IMR-90 (cell line): ENCODE measurements around the gene TNFRSF25. TPM values are rescaled to one million over a fixed set of nuclear protein-coding genes. Genes with fewer than 3 reads are reported as not detected.

Source experiments
- ATAC-seq: fragments of 200-7000 bp; cut with Tn5 transposase; 2 replicates; pipeline ENCODE4 v1.9.1; 2020; ENCODE audit warnings: low read depth, mild to moderate bottlenecking, moderate library complexity
- BruUV-seq: library from RNA; stranded (reverse); fragments of 400-500 nt; replicated peaks from 2 replicates; lab custom pipeline; 2021; lab: Mats Ljungman, UMichigan
- CTCF ChIA-PET: fragments of 300-600 bp; formaldehyde crosslinking; extraction: SDS; loops from one replicate; lab custom pipeline; 2021; ENCODE audit warnings: antibody characterized with exemption; lab: Yijun Ruan, JAX
- POLR2A ChIA-PET: fragments of 300-600 bp; sonication (Branson Sonifier 250); formaldehyde crosslinking; loops from one replicate; lab custom pipeline; 2022; ENCODE audit warnings: antibody characterized with exemption; ENCODE audit not compliant: unreplicated experiment; lab: Charles Lee
- DNase-seq: peaks from one replicate; pipeline ENCODE4 v3.0.0; 2013
- H2AFZ ChIP-seq: replicated peaks from 2 replicates; pipeline ENCODE3; 2013; ENCODE audit warnings: low read length, mild to moderate bottlenecking; ENCODE audit not compliant: poor library complexity
- H2AK5ac ChIP-seq: 2 replicates; pipeline ENCODE4 v1.6.1; 2013; ENCODE audit warnings: low read depth, low read length, inconsistent platforms
- H2AK9ac ChIP-seq: replicated peaks from 2 replicates; pipeline ENCODE3; 2013; ENCODE audit warnings: mild to moderate bottlenecking, low read depth, low read length, moderate library complexity; ENCODE audit not compliant: poor library complexity
- H2BK120ac ChIP-seq: 2 replicates; pipeline ENCODE4 v1.6.1; 2013; ENCODE audit warnings: low read depth, low read length, inconsistent platforms
- H2BK15ac ChIP-seq: 3 replicates; pipeline ENCODE4 v1.6.1; 2013; ENCODE audit warnings: low read depth, low read length, inconsistent platforms
- H2BK20ac ChIP-seq: 2 replicates; pipeline ENCODE4 v1.6.1; 2013; ENCODE audit warnings: low read depth, mild to moderate bottlenecking, inconsistent platforms, low read length, moderate library complexity
- H2BK5ac ChIP-seq: 2 replicates; pipeline ENCODE4 v1.6.1; 2013; ENCODE audit warnings: mild to moderate bottlenecking, low read depth, low read length, inconsistent platforms; ENCODE audit not compliant: poor library complexity, severe bottlenecking
- H3K14ac ChIP-seq: replicated peaks from 2 replicates; pipeline ENCODE4 v1.6.1; 2013; ENCODE audit warnings: low read depth, low read length, inconsistent platforms
- H3K18ac ChIP-seq: 2 replicates; pipeline ENCODE4 v1.6.1; 2013; ENCODE audit warnings: low read depth, low read length, control low read depth
- H3K23ac ChIP-seq: 2 replicates; pipeline ENCODE4 v1.6.1; 2013; ENCODE audit warnings: low read depth, low read length, inconsistent platforms
- H3K27ac ChIP-seq: 2 replicates; pipeline ENCODE4 v1.5.1; 2013; ENCODE audit warnings: mild to moderate bottlenecking, control low read depth, low read length; ENCODE audit not compliant: insufficient read depth
- H3K27me3 ChIP-seq: 2 replicates; pipeline ENCODE4 v1.6.1; 2013; ENCODE audit warnings: low read length; ENCODE audit not compliant: control insufficient read depth, insufficient read depth
- H3K36me3 ChIP-seq: 2 replicates; pipeline ENCODE4 v1.6.1; 2013; ENCODE audit warnings: low read length, mixed read lengths; ENCODE audit not compliant: control insufficient read depth, insufficient read depth
- H3K4ac ChIP-seq: 2 replicates; pipeline ENCODE4 v1.6.1; 2013; ENCODE audit warnings: low read depth, low read length, inconsistent platforms
- H3K4me1 ChIP-seq: 2 replicates; pipeline ENCODE4 v1.6.1; 2013; ENCODE audit warnings: low read length, mixed read lengths; ENCODE audit not compliant: control insufficient read depth, insufficient read depth
- H3K4me2 ChIP-seq: 2 replicates; pipeline ENCODE4 v1.6.1; 2013; ENCODE audit warnings: low read depth, mild to moderate bottlenecking, control low read depth, low read length, moderate library complexity
- H3K4me3 ChIP-seq: 2 replicates; pipeline ENCODE4 v1.5.1; 2013; ENCODE audit warnings: low read depth, mild to moderate bottlenecking, control low read depth, low read length, moderate library complexity; ENCODE audit not compliant: insufficient read depth
- H3K56ac ChIP-seq: 2 replicates; pipeline ENCODE4 v1.6.1; 2013; ENCODE audit warnings: low read length, inconsistent platforms; ENCODE audit not compliant: insufficient read depth; ENCODE audit errors: extremely low read depth
- H3K79me1 ChIP-seq, 2 experiments: 2 replicates each; pipeline ENCODE4 v1.6.1; 2013; ENCODE audit warnings: low read length in 2 of 2, inconsistent platforms in 1 of 2, low read depth in 1 of 2
- H3K9ac ChIP-seq: 2 replicates; pipeline ENCODE4 v1.6.1; 2013; ENCODE audit warnings: low read depth, low read length, control low read depth
- H3K9me1 ChIP-seq: 2 replicates; pipeline ENCODE4 v1.6.1; 2013; ENCODE audit warnings: low read length, inconsistent platforms; ENCODE audit not compliant: insufficient read depth
- H3K9me3 ChIP-seq: 2 replicates; pipeline ENCODE4 v1.6.1; 2013; ENCODE audit warnings: low read length; ENCODE audit not compliant: control insufficient read depth, insufficient read depth
- H4K20me1 ChIP-seq: 2 replicates; pipeline ENCODE4 v1.6.1; 2013; ENCODE audit warnings: low read length, inconsistent platforms; ENCODE audit not compliant: insufficient read depth
- H4K5ac ChIP-seq: 2 replicates; pipeline ENCODE4 v1.6.1; 2013; ENCODE audit warnings: mild to moderate bottlenecking, low read depth, low read length, control low read depth
- H4K8ac ChIP-seq, 2 experiments: 2 replicates each; pipeline ENCODE4 v1.6.1; 2013; ENCODE audit warnings: low read depth in 2 of 2, low read length in 2 of 2, control low read depth in 1 of 2, inconsistent platforms in 1 of 2
- H4K91ac ChIP-seq: 2 replicates; pipeline ENCODE4 v1.6.1; 2013; ENCODE audit warnings: low read depth, low read length, inconsistent platforms; ENCODE audit not compliant: insufficient read depth
- CEBPB ChIP-seq: IDR thresholded peaks from 2 replicates; pipeline ENCODE4 v1.6.1; 2012; ENCODE audit warnings: low read depth, low read length, improper control_type of control experiment
- CHD1 ChIP-seq: IDR thresholded peaks from 2 replicates; pipeline ENCODE4 v1.6.1; 2012; ENCODE audit warnings: low read depth, low read length, improper control_type of control experiment
- CTCF ChIP-seq: conservative IDR thresholded peaks from 2 replicates; pipeline ENCODE4 v1.5.1; 2012; ENCODE audit warnings: mild to moderate bottlenecking, low read depth, low read length, improper control_type of control experiment
- ELK1 ChIP-seq: fragments of 150-350 bp; IDR thresholded peaks from 2 replicates; pipeline ENCODE4 v1.6.1; 2016; ENCODE audit warnings: low read depth, mild to moderate bottlenecking, low read length, moderate library complexity, borderline replicate concordance
- MAFK ChIP-seq: IDR thresholded peaks from 2 replicates; pipeline ENCODE4 v1.6.1; 2012; ENCODE audit warnings: low read depth, low read length, improper control_type of control experiment
- MXI1 ChIP-seq: IDR thresholded peaks from 2 replicates; pipeline ENCODE4 v1.6.1; 2012; ENCODE audit warnings: low read depth, mild to moderate bottlenecking, low read length, moderate library complexity, borderline replicate concordance
- NFE2L2 ChIP-seq: fragments of 150-350 bp; IDR thresholded peaks from 2 replicates; pipeline ENCODE4 v1.6.1; 2016; ENCODE audit warnings: low read depth, mild to moderate bottlenecking, low read length
- POLR2A ChIP-seq: IDR thresholded peaks from 2 replicates; pipeline ENCODE4 v1.6.1; 2012; ENCODE audit warnings: mild to moderate bottlenecking, low read depth, low read length
- RAD21 ChIP-seq: IDR thresholded peaks from 2 replicates; pipeline ENCODE4 v1.6.1; 2012; ENCODE audit warnings: low read length, improper control_type of control experiment
- RCOR1 ChIP-seq: IDR thresholded peaks from 2 replicates; pipeline ENCODE4 v1.6.1; 2012; ENCODE audit warnings: mild to moderate bottlenecking, low read length, improper control_type of control experiment; ENCODE audit not compliant: insufficient replicate concordance
- RFX5 ChIP-seq: IDR thresholded peaks from 2 replicates; pipeline ENCODE4 v1.8.0; 2012; ENCODE audit warnings: low read depth, mild to moderate bottlenecking, low read length, moderate library complexity
- SMC3 ChIP-seq: fragments of 150-350 bp; IDR thresholded peaks from 2 replicates; pipeline ENCODE4 v1.6.1; 2016; ENCODE audit warnings: low read depth, mild to moderate bottlenecking, antibody characterized with exemption, low read length, moderate library complexity
- USF2 ChIP-seq: fragments of 150-350 bp; IDR thresholded peaks from 2 replicates; pipeline ENCODE4 v1.6.1; 2017; ENCODE audit warnings: mild to moderate bottlenecking, antibody characterized with exemption, low read length, low read depth
- WGBS, 2 experiments: methylation state at CpG; one replicate each; pipeline versions ENCODE4 v1.1.5 to v1.1.7; 2013; ENCODE audit warnings: missing lambda C conversion rate in 2 of 2; ENCODE audit not compliant: insufficient read length in 1 of 2; ENCODE audit errors: extremely low coverage in 2 of 2; 5-methylcytosine and 5-hydroxymethylcytosine counted together
- dilution Hi-C: fragments of 300-500 bp; cut with HindIII; formaldehyde crosslinking; loops from one replicate; pipeline ENCODE4 v1.14.3; 2018; ENCODE audit warnings: low sequenced_read_pairs; ENCODE audit not compliant: unreplicated experiment
- in situ Hi-C: fragments of 300-500 bp; cut with MboI; formaldehyde crosslinking; loops from 3 replicates; pipeline ENCODE4 v1.14.3; 2019; ENCODE audit warnings: low sequenced_read_pairs, inconsistent platforms, mixed read lengths
- intact Hi-C: fragments of 100-400 bp; cut with micrococcal nuclease; formaldehyde crosslinking; loops from 2 replicates; pipeline ENCODE4 v1.10.0; 2022
- polyA plus RNA-seq, 3 experiments: library from polyadenylated mRNA; depleted of rRNA; stranded (reverse); fragments of >200 nt; gene quantifications; 2 replicates each; pipeline ENCODE4 v1.2.3, GENCODE V29; 2012; ENCODE audit warnings: low replicate concordance in 1 of 3
- total RNA-seq: library from RNA; depleted of rRNA; stranded (reverse); fragments of >200 nt; gene quantifications from 2 replicates; pipeline ENCODE4 v1.2.3, GENCODE V29; 2012

Gene TNFRSF25
- total and polyA plus RNA-seq, 2 of the 4 experiments (the other 2 are of a cell fraction) = 1.3 to 11.2 TPM

GRCh38 chr1:6471970-6472368 is 6.0 kb upstream of the TNFRSF25 start:
- no peak overlapping the region for H4K91ac ChIP-seq
- ATAC-seq = no peak
- H3K4ac ChIP-seq = no peak overlapping the region
- DNase-seq = no peak
- BruUV-seq = no TSS peak
- POLR2A ChIA-PET = no interaction called here
- H4K5ac ChIP-seq = no peak overlapping the region
- H4K20me1 ChIP-seq = peaks cover 7% of the 10 kb centered on the region
- no peak overlapping the region for H3K4me2 ChIP-seq
- in situ Hi-C loops (no loop called here), dilution Hi-C loops (no loop called here), intact Hi-C loops (no loop called here)
- WGBS, 2 experiments = 100% methylated on average over 4 of the region's 7 CpGs; no CpG with 5 or more reads in 1 of the 2 experiments
- no peak overlapping the region for H3K18ac ChIP-seq
- no peak overlapping the region for H2BK5ac ChIP-seq
- no peak overlapping the region for H3K56ac ChIP-seq
- H2BK120ac ChIP-seq = no peak overlapping the region
- H3K23ac ChIP-seq = no peak overlapping the region
- H2AK5ac ChIP-seq = no peak overlapping the region
- H3K14ac ChIP-seq = no peak overlapping the region
- CTCF ChIA-PET = no interaction called here
- no peak overlapping the region for H3K9ac ChIP-seq
- H3K27ac ChIP-seq = no peak overlapping the region
- no peak overlapping the region for H4K8ac ChIP-seq
- no peak overlapping the region for H2AFZ ChIP-seq
- no peaks in the 10 kb centered on the region for H3K4me1 ChIP-seq
- no peak for TF ChIP-seq RCOR1
- no peak for TF ChIP-seq CHD1
- no peak for TF ChIP-seq RAD21
- TF ChIP-seq USF2 = no peak
- no peak for TF ChIP-seq SMC3
- no peak for TF ChIP-seq POLR2A
- no peak for TF ChIP-seq RFX5
- TF ChIP-seq ELK1 = no peak
- no peak for TF ChIP-seq MAFK
- TF ChIP-seq MXI1 = no peak
- no peak for TF ChIP-seq CTCF
- no peak for TF ChIP-seq NFE2L2
- no peak for TF ChIP-seq CEBPB
- H2BK15ac ChIP-seq = no peak overlapping the region
- peak overlapping the region; percentile 9 for H2AK9ac ChIP-seq
- H3K9me1 ChIP-seq = no peaks in the 10 kb centered on the region
- no peak overlapping the region for H3K4me3 ChIP-seq
- no peaks in the 10 kb centered on the region; a peak in 1 of 4 replicates for H3K79me1 ChIP-seq
- H3K9me3 ChIP-seq = no peaks in the 10 kb centered on the region
- peaks cover 47% of the 10 kb centered on the region for H3K36me3 ChIP-seq
- no peaks in the 10 kb centered on the region for H3K27me3 ChIP-seq
- H2BK20ac ChIP-seq = no peak overlapping the region
